GM23248 (cell line): ENCODE data around the gene MC3R. TPM values are rescaled to one million over a fixed set of nuclear protein-coding genes. Genes with fewer than 3 reads are reported as not detected.
"Not testable (repeated sequence)": the region's sequence is repeated elsewhere in the genome, so short reads cannot be mapped to it uniquely, and the experiment has no call there.

Experiments
- DNase-seq: peaks from one replicate; pipeline ENCODE4 v3.0.0-alpha.2; 2015
- H2AFZ ChIP-seq: fragments of 200-600 bp; sonication (generic); 2 replicates; pipeline ENCODE4 v1.6.1; 2016; ENCODE audit warnings: antibody characterized with exemption
- H3F3A ChIP-seq: fragments of 200-600 bp; sonication (generic); 2 replicates; pipeline ENCODE4 v1.6.1; 2016; ENCODE audit warnings: mild to moderate bottlenecking, antibody characterized with exemption, mixed run types; ENCODE audit not compliant: insufficient read depth
- H3K27ac ChIP-seq: fragments of 200-600 bp; sonication (generic); 2 replicates; pipeline ENCODE4 v1.5.1; 2016; ENCODE audit warnings: mild to moderate bottlenecking
- H3K27me3 ChIP-seq: fragments of 200-600 bp; sonication (generic); replicated peaks from 2 replicates; pipeline ENCODE4 v1.6.1; 2016; ENCODE audit warnings: mild to moderate bottlenecking; ENCODE audit not compliant: insufficient read depth
- H3K36me3 ChIP-seq: fragments of 200-600 bp; sonication (generic); 2 replicates; pipeline ENCODE4 v1.6.1; 2016; ENCODE audit warnings: low read depth, mild to moderate bottlenecking
- H3K4me1 ChIP-seq: fragments of 200-600 bp; sonication (generic); 2 replicates; pipeline ENCODE4 v1.6.1; 2016; ENCODE audit warnings: mild to moderate bottlenecking; ENCODE audit not compliant: insufficient read depth
- H3K4me2 ChIP-seq: fragments of 200-600 bp; sonication (generic); one replicate; pipeline ENCODE4 v1.6.1; 2016; ENCODE audit warnings: mild to moderate bottlenecking; ENCODE audit not compliant: unreplicated experiment
- H3K4me3 ChIP-seq: fragments of 200-600 bp; sonication (generic); 2 replicates; pipeline ENCODE4 v1.5.1; 2016; ENCODE audit warnings: mild to moderate bottlenecking
- H3K79me2 ChIP-seq: fragments of 200-600 bp; sonication (generic); 2 replicates; pipeline ENCODE4 v1.6.1; 2016; ENCODE audit warnings: mild to moderate bottlenecking; ENCODE audit not compliant: insufficient read depth
- H3K9ac ChIP-seq: fragments of 200-600 bp; sonication (generic); 2 replicates; pipeline ENCODE4 v1.6.1; 2016; ENCODE audit warnings: mild to moderate bottlenecking
- H3K9me2 ChIP-seq: fragments of 200-600 bp; sonication (generic); 2 replicates; pipeline ENCODE4 v1.6.1; 2016; ENCODE audit warnings: mixed run types, mild to moderate bottlenecking, moderate library complexity; ENCODE audit not compliant: insufficient read depth
- H3K9me3 ChIP-seq: fragments of 200-600 bp; sonication (generic); one replicate; pipeline ENCODE4 v1.6.1; 2017; ENCODE audit warnings: low read depth
- H4K20me1 ChIP-seq: fragments of 200-600 bp; sonication (generic); 2 replicates; pipeline ENCODE4 v1.6.0; 2016; ENCODE audit not compliant: insufficient read depth
- EZH2 ChIP-seq: fragments of 200-600 bp; sonication (generic); IDR thresholded peaks from 2 replicates; pipeline ENCODE4 v1.6.1; 2018; ENCODE audit warnings: antibody characterized with exemption, mild to moderate bottlenecking; ENCODE audit not compliant: insufficient read depth, poor library complexity, severe bottlenecking
- EZH2phosphoT487 ChIP-seq: fragments of 200-600 bp; sonication (generic); IDR thresholded peaks from 2 replicates; pipeline ENCODE4 v1.6.1; 2018; ENCODE audit warnings: antibody characterized with exemption, moderate library complexity, mild to moderate bottlenecking, low read depth; ENCODE audit not compliant: insufficient read depth
- WGBS, 2 experiments: methylation state at CpG; one replicate each; pipeline ENCODE4 v1.1.6; 2015 to 2017; ENCODE audit warnings: low lambda C conversion rate in 2 of 2, low coverage in 1 of 2; ENCODE audit errors: missing lambda C conversion rate in 2 of 2; 5-methylcytosine and 5-hydroxymethylcytosine counted together
- in situ Hi-C: fragments of 300-500 bp; cut with MboI; formaldehyde crosslinking; loops from 2 replicates; pipeline ENCODE4 v1.15.0; 2020
- polyA plus RNA-seq: library from polyadenylated mRNA; unstranded; fragments of >200 nt; fragmentation: Nextera tagmentation; extraction: Ambion mirVana; gene quantifications from 2 replicates; pipeline ENCODE4 v1.2.1, GENCODE V29; 2016
- total RNA-seq: library from RNA; depleted of rRNA; stranded (reverse); fragments of >200 nt; shearing (Covaris generic); gene quantifications from 2 replicates; pipeline ENCODE4 v1.2.3, GENCODE V29; 2014

MC3R gene
- total and polyA plus RNA-seq, 2 experiments from 2014 or later = not detected

DNA sequence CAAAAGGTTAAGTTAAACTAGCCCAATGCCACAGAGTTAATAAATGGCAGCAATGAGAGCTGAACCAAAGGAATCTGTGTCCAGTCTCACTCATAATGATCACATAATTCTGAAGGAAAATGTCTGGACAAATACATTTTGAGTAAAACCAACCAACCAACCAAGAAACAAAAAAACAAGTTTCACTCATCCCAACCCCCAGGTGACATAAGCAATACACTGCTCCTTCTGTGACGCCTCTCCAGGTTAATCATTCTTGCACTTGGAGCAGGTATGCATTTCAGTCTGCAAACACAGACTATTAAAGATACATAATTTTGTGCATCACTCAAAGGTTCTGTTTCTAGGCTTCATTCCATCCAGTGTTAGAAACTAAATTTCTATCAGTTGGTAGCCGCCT, 35.2 kb upstream of the MC3R start:
- Histone ChIP-seq H3K9me3 (no peaks in the 10 kb centered on the region), H3K4me3 (no peak overlapping the region), H3K79me2 (no peaks in the 10 kb centered on the region), H3K27me3 (no peaks in the 10 kb centered on the region), H3F3A (no peaks in the 10 kb centered on the region), H3K27ac (no peak overlapping the region), H3K4me1 (no peaks in the 10 kb centered on the region), H3K4me2 (no peak overlapping the region), H4K20me1 (no peaks in the 10 kb centered on the region), H3K9ac (no peak overlapping the region), H3K9me2 (no peaks in the 10 kb centered on the region), H3K36me3 (no peaks in the 10 kb centered on the region), H2AFZ (no peak overlapping the region)
- 23 to 30% methylated on average over 2 of the region's 2 CpGs for WGBS, 2 experiments
- no peak for DNase-seq
- in situ Hi-C loops = no loop called here
- no peak for TF ChIP-seq EZH2phosphoT487
- TF ChIP-seq EZH2 = no peak

DNA sequence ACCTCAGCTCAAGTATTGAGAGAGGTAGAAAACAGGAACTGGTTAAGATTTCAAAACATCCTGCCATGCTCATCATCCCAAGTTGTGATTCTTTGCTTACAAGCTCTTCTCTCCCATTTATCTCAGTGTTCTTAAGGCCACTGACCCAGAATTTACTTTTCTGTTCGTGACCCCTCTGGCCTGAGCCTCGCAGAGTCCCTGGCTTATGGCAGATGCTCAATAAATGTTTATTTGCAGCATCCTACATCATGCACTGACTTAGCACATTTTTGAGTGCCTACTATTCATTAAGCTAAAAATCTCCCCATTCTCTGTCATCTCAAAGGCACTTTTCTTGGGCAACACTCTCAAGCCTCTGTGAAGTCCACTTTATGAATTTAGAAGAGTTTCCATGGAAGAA, 33.4 kb upstream of the MC3R start:
- no peaks in the 10 kb centered on the region for H3K79me2 ChIP-seq
- no peaks in the 10 kb centered on the region for H4K20me1 ChIP-seq
- DNase-seq = no peak
- no peak overlapping the region for H3K27ac ChIP-seq
- H3K9me2 ChIP-seq = no peaks in the 10 kb centered on the region
- no peaks in the 10 kb centered on the region for H3F3A ChIP-seq
- no peaks in the 10 kb centered on the region for H3K4me1 ChIP-seq
- H3K4me2 ChIP-seq = no peak overlapping the region
- in situ Hi-C loops = no loop called here
- H3K27me3 ChIP-seq = no peaks in the 10 kb centered on the region
- no peaks in the 10 kb centered on the region for H3K9me3 ChIP-seq
- no peak overlapping the region for H3K9ac ChIP-seq
- no peak overlapping the region for H3K4me3 ChIP-seq
- WGBS, 2 experiments = 3 to 5% methylated on average over 2 of the region's 2 CpGs
- no peaks in the 10 kb centered on the region for H3K36me3 ChIP-seq
- H2AFZ ChIP-seq = no peak overlapping the region
- TF ChIP-seq EZH2 = no peak
- no peak for TF ChIP-seq EZH2phosphoT487

DNA sequence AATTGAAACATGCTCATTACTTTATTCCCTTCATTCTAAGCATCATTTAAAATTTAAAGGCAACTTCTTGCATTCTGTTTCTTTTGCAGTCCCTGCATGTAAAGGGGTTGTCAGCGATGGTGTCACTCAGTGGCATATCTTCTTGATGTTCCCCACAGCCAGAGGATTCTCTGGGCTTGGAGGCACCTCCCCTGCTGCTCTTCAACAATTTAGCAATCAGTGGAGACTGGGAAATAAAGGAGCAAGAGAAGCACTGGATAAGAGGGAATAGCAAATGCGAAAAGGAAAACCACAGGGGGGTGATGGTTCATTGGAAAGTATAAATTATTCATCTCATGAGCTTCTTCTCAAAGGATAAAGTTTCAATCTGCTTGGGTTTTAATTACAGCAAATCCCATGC, 30.7 kb upstream of the MC3R start:
- Histone ChIP-seq H3K79me2 (no peaks in the 10 kb centered on the region), H3K4me1 (no peaks in the 10 kb centered on the region), H3K27ac (no peak overlapping the region), H3K27me3 (no peaks in the 10 kb centered on the region), H3K9me3 (no peaks in the 10 kb centered on the region), H3K9ac (no peak overlapping the region), H3K9me2 (no peaks in the 10 kb centered on the region), H3K36me3 (no peaks in the 10 kb centered on the region), H3K4me2 (no peak overlapping the region), H3K4me3 (no peak overlapping the region), H2AFZ (no peak overlapping the region), H4K20me1 (no peaks in the 10 kb centered on the region), H3F3A (no peaks in the 10 kb centered on the region)
- TF ChIP-seq EZH2 (no peak), EZH2phosphoT487 (no peak)
- in situ Hi-C loops = no loop called here
- DNase-seq = no peak
- WGBS, 2 experiments = 7 to 9% methylated on average over 2 of the region's 2 CpGs

DNA sequence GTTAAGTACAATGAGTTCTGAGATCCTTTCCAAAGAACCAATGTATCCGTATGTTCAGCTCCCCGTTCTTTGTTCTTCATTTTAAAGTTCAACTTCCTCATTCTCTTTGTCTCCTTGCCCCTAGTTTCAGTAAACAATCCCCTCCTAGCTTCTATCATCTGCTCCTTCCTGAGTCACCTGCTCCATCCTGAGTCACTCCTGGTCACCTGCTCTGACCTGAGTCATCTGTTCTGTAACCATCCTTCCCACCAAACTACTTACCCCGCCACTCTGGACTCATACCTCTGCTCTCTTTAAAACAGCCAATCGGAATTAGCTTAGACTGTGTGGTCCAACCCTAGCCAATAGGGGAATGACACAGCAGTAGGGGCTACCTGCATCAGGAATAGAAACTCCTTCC, 27.3 kb upstream of the MC3R start:
- H3K4me1 ChIP-seq, H3K4me2 ChIP-seq, DNase-seq, H2AFZ ChIP-seq, H3K9me2 ChIP-seq, H4K20me1 ChIP-seq, H3K27me3 ChIP-seq, H3K36me3 ChIP-seq, H3K9ac ChIP-seq, H3K9me3 ChIP-seq, H3K4me3 ChIP-seq, in situ Hi-C loops, H3K79me2 ChIP-seq, H3F3A ChIP-seq, H3K27ac ChIP-seq: not testable (repeated sequence)
- WGBS, 2 experiments = 43 to 45% methylated on average over 4 of the region's 4 CpGs

DNA sequence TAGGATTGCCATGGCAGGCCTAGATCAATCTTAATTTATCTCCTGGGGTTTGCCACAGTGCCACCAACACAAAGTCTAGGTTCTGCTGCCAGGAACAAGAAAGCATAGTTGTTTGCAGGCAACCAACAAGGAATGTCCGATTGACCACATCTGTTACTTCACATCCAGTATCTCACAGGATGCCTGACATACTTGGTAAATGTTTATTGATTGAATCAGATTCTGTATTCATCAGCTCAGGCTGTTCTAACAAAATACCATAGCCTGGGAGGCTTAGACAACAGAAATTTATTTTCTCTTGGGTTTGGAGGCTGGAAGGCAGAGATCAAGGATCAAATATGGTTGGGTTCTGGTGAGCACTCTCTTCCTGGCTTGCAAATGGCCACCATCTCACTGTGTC, 26.3 kb upstream of the MC3R start:
- Histone ChIP-seq H3K4me1 (no peaks in the 10 kb centered on the region), H3K4me3 (no peak overlapping the region), H2AFZ (no peak overlapping the region), H4K20me1 (no peaks in the 10 kb centered on the region), H3K9me2 (no peaks in the 10 kb centered on the region), H3K27ac (no peak overlapping the region), H3F3A (no peaks in the 10 kb centered on the region), H3K9me3 (no peaks in the 10 kb centered on the region), H3K4me2 (no peak overlapping the region), H3K79me2 (no peaks in the 10 kb centered on the region), H3K9ac (no peak overlapping the region), H3K27me3 (no peaks in the 10 kb centered on the region), H3K36me3 (no peaks in the 10 kb centered on the region)
- no peak for TF ChIP-seq EZH2phosphoT487
- no peak for TF ChIP-seq EZH2
- in situ Hi-C loops = no loop called here
- 11 to 22% methylated on average over 1 of the region's 1 CpG for WGBS, 2 experiments
- DNase-seq = peak; percentile 23
